AG04450 (cell line): ENCODE data around the gene RALGPS1. TPM values are rescaled to one million over a fixed set of nuclear protein-coding genes. Genes with fewer than 3 reads are reported as not detected.
"Not testable (repeated sequence)": the region's sequence is repeated elsewhere in the genome, so short reads cannot be mapped to it uniquely, and the experiment has no call there.

ENCODE experiments used
- CTCF ChIA-PET: fragments of 300-600, 350-600 bp; formaldehyde crosslinking; extraction: SDS; loops from one replicate; lab custom pipeline; 2022; ENCODE audit warnings: antibody characterized with exemption, inconsistent platforms; lab: Charles Lee
- POLR2A ChIA-PET: fragments of 350-600 bp; formaldehyde crosslinking; extraction: SDS; loops from one replicate; lab custom pipeline; 2021; ENCODE audit warnings: antibody characterized with exemption, inconsistent platforms; lab: Yijun Ruan, JAX
- DNase-seq: peaks from one replicate; pipeline ENCODE4 v3.0.0-alpha.2; 2011; ENCODE audit warnings: low read depth, low spot score
- H3K27ac ChIP-seq: one replicate; pipeline ENCODE4 v1.5.1; 2012; ENCODE audit warnings: low read depth, low read length, control low read depth
- H3K27me3 ChIP-seq: one replicate; pipeline ENCODE4 v1.6.0; 2012; ENCODE audit warnings: low read length; ENCODE audit not compliant: control insufficient read depth, insufficient read depth
- H3K4me3 ChIP-seq: 2 replicates; pipeline ENCODE4 v1.5.1; 2011; ENCODE audit warnings: mild to moderate bottlenecking, low read depth, low read length, control low read depth
- H3K9me3 ChIP-seq: 2 replicates; pipeline ENCODE4 v1.5.1; 2012; ENCODE audit warnings: low read length; ENCODE audit not compliant: control insufficient read depth, insufficient read depth
- polyA plus RNA-seq: library from polyadenylated mRNA; depleted of rRNA; stranded (reverse); fragments of >200 nt; gene quantifications from 2 replicates; pipeline ENCODE4 v1.2.3, GENCODE V29; 2011
- TF ChIP-seq, protein P1 (sequence below): IDR thresholded peaks from 2 replicates; pipeline ENCODE4 v1.5.1; 2011; ENCODE audit warnings: low read depth, low read length, control low read depth, inconsistent platforms

Gene RALGPS1
- polyA plus RNA-seq, 1 experiment, result 4.6 TPM

DNA sequence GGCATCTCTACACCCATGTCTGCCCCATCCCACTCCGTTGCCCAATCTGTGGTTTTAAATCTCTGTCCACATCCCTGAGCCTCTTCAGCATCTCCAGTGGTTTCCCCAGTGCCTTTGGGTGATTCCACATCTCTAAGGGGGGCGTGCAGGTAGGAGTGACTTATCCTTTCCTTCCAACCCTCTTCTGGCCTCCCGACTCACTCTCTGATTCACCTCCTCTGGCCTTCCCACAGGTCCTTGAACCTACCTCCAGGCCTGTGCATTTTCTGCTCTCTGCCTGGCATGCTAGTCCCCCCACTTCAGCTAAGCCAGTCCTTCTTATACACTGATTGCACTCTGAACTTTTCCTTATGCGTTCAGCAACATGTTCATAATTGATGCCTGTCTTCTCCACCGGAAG is 99.0 kb downstream of the RALGPS1 start:
- Histone ChIP-seq H3K9me3 (no peaks in the 10 kb centered on the region), H3K27ac (no peak overlapping the region), H3K4me3 (no peak overlapping the region), H3K27me3 (peaks cover 3% of the 10 kb centered on the region)
- POLR2A ChIA-PET, result no interaction called here
- TF ChIP-seq, protein P1, sequence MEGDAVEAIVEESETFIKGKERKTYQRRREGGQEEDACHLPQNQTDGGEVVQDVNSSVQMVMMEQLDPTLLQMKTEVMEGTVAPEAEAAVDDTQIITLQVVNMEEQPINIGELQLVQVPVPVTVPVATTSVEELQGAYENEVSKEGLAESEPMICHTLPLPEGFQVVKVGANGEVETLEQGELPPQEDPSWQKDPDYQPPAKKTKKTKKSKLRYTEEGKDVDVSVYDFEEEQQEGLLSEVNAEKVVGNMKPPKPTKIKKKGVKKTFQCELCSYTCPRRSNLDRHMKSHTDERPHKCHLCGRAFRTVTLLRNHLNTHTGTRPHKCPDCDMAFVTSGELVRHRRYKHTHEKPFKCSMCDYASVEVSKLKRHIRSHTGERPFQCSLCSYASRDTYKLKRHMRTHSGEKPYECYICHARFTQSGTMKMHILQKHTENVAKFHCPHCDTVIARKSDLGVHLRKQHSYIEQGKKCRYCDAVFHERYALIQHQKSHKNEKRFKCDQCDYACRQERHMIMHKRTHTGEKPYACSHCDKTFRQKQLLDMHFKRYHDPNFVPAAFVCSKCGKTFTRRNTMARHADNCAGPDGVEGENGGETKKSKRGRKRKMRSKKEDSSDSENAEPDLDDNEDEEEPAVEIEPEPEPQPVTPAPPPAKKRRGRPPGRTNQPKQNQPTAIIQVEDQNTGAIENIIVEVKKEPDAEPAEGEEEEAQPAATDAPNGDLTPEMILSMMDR, result no peak
- DNase-seq, result no peak
- CTCF ChIA-PET, result interaction anchor here (1.3 kb wide), 1 partner anchor 36 kb away, joined by 3 read pairs; no protein-coding TSS in a partner anchor

DNA sequence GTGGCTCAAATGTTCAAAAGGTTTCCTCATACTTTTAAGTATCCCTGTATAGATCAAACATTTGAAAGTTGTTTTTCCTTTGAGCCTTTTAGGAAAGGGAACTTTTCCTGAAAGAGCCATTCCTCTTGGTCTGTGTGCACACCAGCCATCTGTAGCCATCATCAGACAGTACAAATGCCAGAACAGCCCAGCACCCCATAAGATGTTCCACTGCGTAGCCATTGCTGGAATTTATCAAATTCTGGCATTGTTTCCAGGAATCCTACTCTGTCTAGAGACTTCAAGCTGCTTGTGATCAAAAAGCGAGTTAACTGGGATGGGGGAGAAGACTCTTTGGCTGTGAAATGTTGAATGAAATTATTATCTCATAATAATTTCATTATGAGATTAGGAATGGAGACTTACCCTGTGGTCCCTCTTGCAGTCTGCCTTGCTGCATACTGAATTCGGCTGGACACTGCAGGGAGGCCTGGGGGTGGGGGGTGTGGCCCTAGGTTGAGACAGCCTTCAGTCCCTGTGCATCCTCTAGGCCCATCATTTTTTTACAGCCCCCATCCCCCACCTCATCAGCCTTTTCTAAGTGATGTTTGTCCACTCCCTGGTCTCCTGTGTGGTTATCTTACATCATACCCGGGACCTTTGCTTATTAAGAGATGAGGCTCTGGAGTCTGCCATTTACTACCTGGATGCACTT is 99.8 kb downstream of the RALGPS1 start:
- CTCF ChIA-PET, result no interaction called here
- H3K9me3 ChIP-seq, result no peaks in the 10 kb centered on the region
- TF ChIP-seq, protein P1, result no peak
- no peak for DNase-seq
- peaks cover 3% of the 10 kb centered on the region for H3K27me3 ChIP-seq
- H3K27ac ChIP-seq, result no peak overlapping the region
- POLR2A ChIA-PET, result no interaction called here
- H3K4me3 ChIP-seq, result no peak overlapping the region

DNA sequence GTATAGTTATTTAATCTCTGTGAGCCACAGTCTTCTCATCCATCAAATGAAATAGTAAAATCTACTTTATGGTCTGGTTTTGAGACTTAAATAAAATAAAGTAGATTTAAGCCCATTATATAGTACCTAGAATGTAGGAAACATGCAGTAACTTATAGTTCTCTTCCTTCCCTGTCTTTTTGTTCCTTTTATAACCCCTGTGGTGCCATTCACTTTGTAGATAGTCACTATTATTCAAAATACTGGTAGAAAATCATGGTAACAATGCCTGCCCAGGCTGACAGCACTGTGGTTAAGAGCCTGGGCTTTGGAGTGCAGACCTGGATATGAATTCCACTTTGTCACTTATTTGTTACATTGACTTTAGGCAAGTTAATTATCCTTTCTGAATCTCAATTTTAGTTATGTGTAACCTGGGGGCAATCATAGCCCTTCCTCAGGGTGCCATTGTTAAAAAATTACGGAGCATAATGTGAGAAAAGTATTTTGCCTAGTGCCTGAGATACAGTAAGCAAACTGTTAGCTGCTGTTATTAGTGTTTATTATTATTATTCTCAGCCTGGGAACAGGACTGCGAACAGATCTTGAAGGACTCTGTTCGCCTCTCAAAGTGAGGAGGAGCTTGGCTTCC is 100.4 kb downstream of the RALGPS1 start:
- TF ChIP-seq, protein P1, result no peak
- Histone ChIP-seq H3K27ac (no peak overlapping the region), H3K9me3 (no peaks in the 10 kb centered on the region), H3K27me3 (peaks cover 3% of the 10 kb centered on the region), H3K4me3 (no peak overlapping the region)
- no peak for DNase-seq
- POLR2A ChIA-PET, result no interaction called here
- CTCF ChIA-PET, result no interaction called here

DNA sequence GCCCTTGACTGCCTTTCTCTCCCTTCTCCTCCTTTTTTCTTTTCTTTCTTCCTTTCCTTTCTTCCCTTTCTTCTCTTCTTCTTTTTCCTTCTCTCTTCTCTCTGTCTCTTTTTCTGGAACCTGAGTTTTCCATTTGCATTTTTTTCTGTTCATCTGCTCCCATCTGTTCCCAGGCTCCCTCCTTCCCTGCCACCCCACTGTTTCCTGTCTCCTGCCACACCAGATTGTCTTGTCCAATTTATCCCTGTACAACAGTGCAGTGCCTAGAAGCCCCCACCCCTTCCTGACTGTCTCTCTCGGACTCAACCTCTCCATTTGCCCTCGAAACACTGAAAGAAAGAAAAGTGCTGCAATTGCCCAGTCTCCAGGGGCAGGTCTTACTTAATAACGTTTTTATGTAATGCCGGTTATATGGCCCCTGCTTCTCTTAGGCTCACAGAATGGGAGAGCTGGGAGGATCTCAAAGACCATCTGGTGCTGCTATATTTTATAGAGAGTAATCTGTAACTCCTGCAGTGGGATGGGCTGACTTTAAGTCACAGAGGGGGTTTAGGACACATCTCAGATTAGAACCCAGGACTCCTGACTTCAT is 101.4 kb downstream of the RALGPS1 start:
- CTCF ChIA-PET, result no interaction called here
- DNase-seq, result no peak
- TF ChIP-seq, protein P1, result no peak
- no peak overlapping the region for H3K4me3 ChIP-seq
- H3K9me3 ChIP-seq, result no peaks in the 10 kb centered on the region
- POLR2A ChIA-PET, result no interaction called here
- H3K27me3 ChIP-seq, result peaks cover 3% of the 10 kb centered on the region
- no peak overlapping the region for H3K27ac ChIP-seq

- H3K27ac ChIP-seq, H3K9me3 ChIP-seq, DNase-seq, H3K27me3 ChIP-seq, H3K4me3 ChIP-seq, POLR2A ChIA-PET: not testable (repeated sequence)
- CTCF ChIA-PET, result interaction anchor here (0.6 to 1.0 kb wide), 2 partner anchors 31 to 227 kb away, joined by 3 to 6 read pairs; no protein-coding TSS in a partner anchor
These were observed 103.4 kb downstream of the RALGPS1 start for GRCh38 chr9:127017979-127018378.
